ENCODE results near the gene SFMBT2.

- TF ChIP-seq, protein P1, sequence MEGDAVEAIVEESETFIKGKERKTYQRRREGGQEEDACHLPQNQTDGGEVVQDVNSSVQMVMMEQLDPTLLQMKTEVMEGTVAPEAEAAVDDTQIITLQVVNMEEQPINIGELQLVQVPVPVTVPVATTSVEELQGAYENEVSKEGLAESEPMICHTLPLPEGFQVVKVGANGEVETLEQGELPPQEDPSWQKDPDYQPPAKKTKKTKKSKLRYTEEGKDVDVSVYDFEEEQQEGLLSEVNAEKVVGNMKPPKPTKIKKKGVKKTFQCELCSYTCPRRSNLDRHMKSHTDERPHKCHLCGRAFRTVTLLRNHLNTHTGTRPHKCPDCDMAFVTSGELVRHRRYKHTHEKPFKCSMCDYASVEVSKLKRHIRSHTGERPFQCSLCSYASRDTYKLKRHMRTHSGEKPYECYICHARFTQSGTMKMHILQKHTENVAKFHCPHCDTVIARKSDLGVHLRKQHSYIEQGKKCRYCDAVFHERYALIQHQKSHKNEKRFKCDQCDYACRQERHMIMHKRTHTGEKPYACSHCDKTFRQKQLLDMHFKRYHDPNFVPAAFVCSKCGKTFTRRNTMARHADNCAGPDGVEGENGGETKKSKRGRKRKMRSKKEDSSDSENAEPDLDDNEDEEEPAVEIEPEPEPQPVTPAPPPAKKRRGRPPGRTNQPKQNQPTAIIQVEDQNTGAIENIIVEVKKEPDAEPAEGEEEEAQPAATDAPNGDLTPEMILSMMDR (IDR thresholded peaks at IDR 0.05 in 8 of 11, conservative IDR thresholded peaks at IDR 0.05 in 3 of 11): no peak
- TF ChIP-seq POLR2A (IDR thresholded peaks at IDR 0.05) (no peak), POLR2AphosphoS5 (IDR thresholded peaks at IDR 0.05) (no peak)
These were observed 56.3 kb downstream of the SFMBT2 start for GRCh38 chr10:7354330-7355047.

Data from spleen (tissue), 7 donors.